Heart left ventricle (tissue), 13 donors: ENCODE results near the gene ULK4.

Experiments
- CTCF ChIP-seq, 12 donors: fragments of 200-600 bp; sonication (generic) in 4 of 12; IDR thresholded peaks; one replicate each; pipeline versions ENCODE4 v1.5.0 to v1.8.0; 2018 to 2022; ENCODE audit warnings: antibody characterized with exemption in 12 of 12, mild to moderate bottlenecking in 5 of 12
- POLR2A ChIP-seq, 2 donors: fragments of 450-650 bp; IDR thresholded peaks; one replicate each; pipeline ENCODE4 v1.6.1; 2017; ENCODE audit warnings: antibody characterized with exemption in 2 of 2, mild to moderate bottlenecking in 2 of 2, moderate library complexity in 2 of 2
- donor health status: ischemic (EF 13 %, LVEDD 7.1; RV severe dilation, severe dysfunction).
- donor health status: DM: no; HTN: yes; CAD: no.
- donor health status: DM: no; HTN: no; CAD: no.
- donor health status: ischemic (EF 25% LVEDD 6.9; RV normal size, moderate dysfunction).
- donor health status: ischemic (EF 25% LVEDD 5.7; RV mildly dilated, moderate dysfunction).
- donor health status: ischemic (EF 35%, LVEDD 5.7; RV mildly dilated, moderate dysfunction).
- donor health status: nonischemic (EF 11% LVEDD 7.7; RV severe dilation, severe dysfunction).
- donor health status: DM: yes; HTN: yes; CAD: no.
- donor health status: PGD.
- donor health status: ischemic (EF 29% LVEDD 5.4; RV normal size, mild dysfunction).
- donor health status: nonischemic (EF 23%, LVEDD 6.1; RV moderate dilation, normal function).

- TF ChIP-seq CTCF (IDR thresholded peaks at IDR 0.05) (no peak), POLR2A (IDR thresholded peaks at IDR 0.05) (no peak)
Observed at GRCh38 chr3:41960826-41961750, 815 bp downstream of the ULK4 start.
